ENCODE measurements around the gene GLCE.
"Not testable (repeated sequence)": the region's sequence is repeated elsewhere in the genome, so short reads cannot be mapped to it uniquely, and the experiment has no call there.

Gene GLCE

DNA sequence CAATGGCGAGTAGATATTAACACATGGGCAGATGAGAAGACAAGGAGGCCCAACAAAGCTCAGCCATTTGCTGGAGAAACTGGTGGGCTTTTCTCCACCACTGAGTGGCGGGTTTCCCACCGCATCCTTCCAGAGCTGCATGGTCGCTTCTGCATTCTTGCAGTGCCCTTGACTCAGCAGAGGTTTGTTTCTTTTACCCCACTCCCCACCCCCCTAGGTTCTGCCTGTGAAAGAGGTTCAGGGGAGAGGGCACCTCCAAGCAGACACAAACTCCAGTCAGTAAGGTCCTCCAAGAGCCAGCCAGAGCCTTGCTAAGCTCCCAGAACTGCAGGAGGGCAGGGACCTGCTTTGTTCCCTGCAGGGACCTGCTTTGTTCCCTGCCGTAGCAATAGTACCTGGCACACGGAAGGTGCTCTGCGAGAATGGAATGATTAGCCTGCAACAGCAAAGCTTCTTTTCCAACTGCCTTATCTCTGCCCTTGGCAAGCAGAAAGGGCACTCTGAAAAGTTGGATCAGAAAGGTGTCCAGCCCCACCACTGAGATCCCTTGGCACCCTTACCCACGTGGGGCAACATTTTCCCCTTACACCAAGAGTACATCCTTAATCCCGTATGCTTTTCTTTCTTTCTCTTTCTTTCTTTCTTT is 139.6 kb downstream of the GLCE start:
- Mint-ChIP-seq H3K27ac (peak overlapping the region in 1 of 3 experiments; percentile 50), H3K4me1 (peaks cover 4% of the 10 kb centered on the region), H3K9me3 (no peaks in the 10 kb centered on the region), H3K36me3 (ENCODE audit: low read depth) (no peaks in the 10 kb centered on the region), H3K4me3 (peak overlapping the region; percentile 24 to 76 (median 52)), H3K27me3 (ENCODE audit: low read depth) (peaks cover 91% of the 10 kb centered on the region)
- TF ChIP-seq, protein P1, sequence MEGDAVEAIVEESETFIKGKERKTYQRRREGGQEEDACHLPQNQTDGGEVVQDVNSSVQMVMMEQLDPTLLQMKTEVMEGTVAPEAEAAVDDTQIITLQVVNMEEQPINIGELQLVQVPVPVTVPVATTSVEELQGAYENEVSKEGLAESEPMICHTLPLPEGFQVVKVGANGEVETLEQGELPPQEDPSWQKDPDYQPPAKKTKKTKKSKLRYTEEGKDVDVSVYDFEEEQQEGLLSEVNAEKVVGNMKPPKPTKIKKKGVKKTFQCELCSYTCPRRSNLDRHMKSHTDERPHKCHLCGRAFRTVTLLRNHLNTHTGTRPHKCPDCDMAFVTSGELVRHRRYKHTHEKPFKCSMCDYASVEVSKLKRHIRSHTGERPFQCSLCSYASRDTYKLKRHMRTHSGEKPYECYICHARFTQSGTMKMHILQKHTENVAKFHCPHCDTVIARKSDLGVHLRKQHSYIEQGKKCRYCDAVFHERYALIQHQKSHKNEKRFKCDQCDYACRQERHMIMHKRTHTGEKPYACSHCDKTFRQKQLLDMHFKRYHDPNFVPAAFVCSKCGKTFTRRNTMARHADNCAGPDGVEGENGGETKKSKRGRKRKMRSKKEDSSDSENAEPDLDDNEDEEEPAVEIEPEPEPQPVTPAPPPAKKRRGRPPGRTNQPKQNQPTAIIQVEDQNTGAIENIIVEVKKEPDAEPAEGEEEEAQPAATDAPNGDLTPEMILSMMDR (IDR thresholded peaks at IDR 0.05; ENCODE audit: unreplicated experiment in 3 of 3) = no peak

DNA sequence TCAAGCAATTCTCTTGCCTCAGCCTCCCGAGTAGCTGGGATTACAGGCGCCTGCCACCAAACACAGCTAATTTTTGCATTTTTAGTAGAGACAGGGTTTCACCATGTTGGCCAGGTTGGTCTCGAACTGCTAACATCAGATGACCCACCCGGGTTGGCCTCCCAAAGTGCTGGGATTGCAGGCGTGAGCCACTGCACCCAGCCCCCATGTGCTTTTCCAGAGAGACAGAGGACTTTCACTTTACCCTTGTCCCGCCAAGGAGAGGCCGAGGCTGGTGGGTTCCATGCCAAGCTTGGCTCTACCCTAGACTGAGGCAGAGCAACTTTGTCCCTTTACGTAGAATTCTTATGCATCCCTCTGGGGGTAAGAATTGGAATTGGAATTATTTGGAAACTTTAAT is 140.7 kb downstream of the GLCE start:
- H3K27ac Mint-ChIP-seq; H3K36me3 Mint-ChIP-seq (ENCODE audit: low read depth); H3K9me3 Mint-ChIP-seq: not testable (repeated sequence)
- Mint-ChIP-seq H3K4me1 (peaks cover 11% of the 10 kb centered on the region), H3K27me3 (ENCODE audit: low read depth) (peaks cover 87% of the 10 kb centered on the region), H3K4me3 (peak overlapping the region in 1 of 3 experiments; percentile 57)

DNA sequence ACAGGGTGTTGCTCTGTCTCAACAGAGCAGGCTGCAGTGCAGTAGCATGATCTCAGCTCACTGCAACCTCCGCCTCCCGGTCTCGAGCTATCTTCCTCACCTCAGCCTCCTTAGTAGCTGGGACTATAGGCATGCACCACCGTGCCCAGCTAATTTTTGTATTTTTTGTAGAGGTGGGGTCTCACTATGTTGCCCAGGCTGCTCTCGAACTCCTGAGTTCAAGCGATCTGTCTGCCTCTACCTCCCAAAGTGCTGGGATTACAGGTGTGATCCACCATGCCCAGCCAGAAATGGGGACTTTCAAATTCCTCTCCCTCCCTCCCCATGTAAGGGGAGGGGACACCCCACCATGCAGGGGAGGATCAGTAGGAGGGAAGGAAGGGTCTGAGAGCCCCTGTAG is 141.7 kb downstream of the GLCE start:
- Mint-ChIP-seq H3K27me3 (ENCODE audit: low read depth) (peaks cover 84% of the 10 kb centered on the region), H3K4me3 (peak overlapping the region in 1 of 3 experiments; percentile 13), H3K4me1 (peaks cover 11% of the 10 kb centered on the region)
- H3K9me3 Mint-ChIP-seq; H3K36me3 Mint-ChIP-seq (ENCODE audit: low read depth); H3K27ac Mint-ChIP-seq: not testable (repeated sequence)

DNA sequence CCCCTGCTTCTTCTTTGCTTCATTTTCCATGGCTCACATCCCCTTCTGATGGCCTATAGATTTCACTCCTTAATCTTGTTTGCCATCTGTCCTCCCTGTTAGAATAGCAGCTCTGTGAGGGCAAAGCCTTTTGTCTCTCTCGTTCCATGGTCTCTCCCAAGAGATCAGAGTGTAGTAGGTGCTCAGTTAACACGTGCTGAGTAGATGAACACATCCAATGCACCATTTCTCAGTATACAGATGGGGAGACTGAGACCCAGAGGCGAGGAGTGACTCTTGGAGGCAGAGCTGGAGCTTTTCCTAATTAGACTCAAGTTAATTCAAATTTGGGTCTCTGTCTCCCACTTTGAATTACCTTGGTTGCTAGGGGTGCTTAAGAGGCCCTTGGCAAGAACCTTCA is 142.5 kb downstream of the GLCE start:
- peaks cover 11% of the 10 kb centered on the region for H3K4me1 Mint-ChIP-seq
- H3K27me3 Mint-ChIP-seq (ENCODE audit: low read depth) = peaks cover 76% of the 10 kb centered on the region
- peaks cover 7% of the 10 kb centered on the region for H3K36me3 Mint-ChIP-seq (ENCODE audit: low read depth)
- no peak overlapping the region for H3K4me3 Mint-ChIP-seq
- H3K9me3 Mint-ChIP-seq = peaks cover 3% of the 10 kb centered on the region
- H3K27ac Mint-ChIP-seq = no peak overlapping the region
- TF ChIP-seq, protein P1 (IDR thresholded peaks at IDR 0.05; ENCODE audit: unreplicated experiment in 3 of 3) = no peak

DNA sequence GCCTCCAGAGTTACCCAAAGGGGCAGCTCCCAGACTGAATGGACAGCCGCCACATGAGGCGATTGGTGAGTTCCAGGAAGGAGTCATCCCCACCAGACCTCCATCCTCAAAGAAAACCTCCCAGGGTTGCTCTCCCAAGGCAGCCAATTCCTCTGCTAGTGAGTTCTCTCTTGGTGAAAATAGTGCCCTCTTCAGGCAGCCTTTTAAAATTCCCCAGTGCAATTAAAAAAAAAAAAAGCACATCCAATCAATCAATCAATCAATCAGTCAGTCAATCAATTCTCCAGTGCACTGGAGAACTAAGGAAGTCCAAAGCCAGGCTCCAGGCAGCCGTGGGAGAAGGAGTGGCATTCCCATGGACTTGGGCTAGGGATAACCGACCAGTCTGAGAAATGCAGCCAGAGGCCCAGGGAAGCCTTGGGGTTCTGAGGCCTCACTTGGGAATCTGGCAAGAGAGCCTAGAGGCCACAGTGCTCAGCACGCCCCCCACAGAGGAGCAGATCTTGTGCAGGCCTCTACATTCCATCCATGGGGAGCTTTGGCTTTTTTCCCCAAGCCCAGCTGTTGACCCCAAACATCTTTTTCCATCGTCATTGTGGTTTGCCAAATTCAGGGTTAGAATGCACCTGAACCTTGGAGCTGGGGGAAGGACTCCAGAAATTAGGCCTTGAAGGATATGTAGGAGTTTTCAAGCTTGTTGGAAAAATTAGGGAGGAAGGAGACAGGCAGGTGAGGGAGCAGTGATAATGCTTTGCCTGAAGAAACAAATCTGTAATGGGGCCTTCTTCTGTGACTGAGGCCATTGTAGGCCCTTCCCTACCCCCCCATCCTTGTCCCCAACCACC is 143.1 kb downstream of the GLCE start:
- H3K27ac Mint-ChIP-seq = peak overlapping the region in 1 of 3 experiments; percentile 91
- peaks cover 11% of the 10 kb centered on the region for H3K4me1 Mint-ChIP-seq
- H3K4me3 Mint-ChIP-seq = no peak overlapping the region
- TF ChIP-seq, protein P1 (IDR thresholded peaks at IDR 0.05; ENCODE audit: unreplicated experiment in 3 of 3) = peak in 1 of 3 experiments; percentile 15
- H3K27me3 Mint-ChIP-seq (ENCODE audit: low read depth) = peaks cover 70% of the 10 kb centered on the region
- peaks cover 3% of the 10 kb centered on the region for H3K9me3 Mint-ChIP-seq
- H3K36me3 Mint-ChIP-seq (ENCODE audit: low read depth) = peaks cover 7% of the 10 kb centered on the region

DNA sequence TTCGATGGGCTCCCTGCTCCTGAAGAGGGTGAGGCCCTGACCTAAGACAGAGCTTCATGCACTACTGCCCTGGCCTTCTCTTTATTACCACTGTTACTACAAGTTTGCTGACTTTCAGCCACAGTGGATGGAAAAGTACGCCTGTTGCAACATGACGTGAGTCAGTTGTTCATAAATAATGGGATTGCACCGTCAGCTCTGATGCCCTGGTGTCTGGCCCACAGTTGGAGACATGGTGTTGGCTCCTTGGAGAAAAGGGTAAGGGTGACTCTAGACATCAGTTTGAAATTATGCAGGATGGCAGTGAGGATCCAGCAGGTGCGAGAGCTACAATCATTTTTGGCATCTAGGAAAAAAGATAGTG is 143.7 kb downstream of the GLCE start:
- Mint-ChIP-seq H3K4me1 (peaks cover 11% of the 10 kb centered on the region), H3K27ac (peak overlapping the region in 2 of 3 experiments; percentile 55 to 91), H3K9me3 (peaks cover 3% of the 10 kb centered on the region), H3K27me3 (ENCODE audit: low read depth) (peaks cover 67% of the 10 kb centered on the region), H3K4me3 (no peak overlapping the region), H3K36me3 (ENCODE audit: low read depth) (peaks cover 7% of the 10 kb centered on the region)
- TF ChIP-seq, protein P1 (IDR thresholded peaks at IDR 0.05; ENCODE audit: unreplicated experiment in 3 of 3) = no peak
